Natural killer cell (primary cell): ENCODE data around the gene SDHAF3. TPM values are rescaled to one million over a fixed set of nuclear protein-coding genes. Genes with fewer than 3 reads are reported as not detected.

ENCODE experiments used
- ATAC-seq, 3 donors: fragments of 150-1000 bp in 2 of 3; fragments of 200-7000 bp in 1 of 3; cut with Tn5 transposase; 1 replicate in 1 of 3; 2 replicates in 2 of 3; pipeline ENCODE4 v1.10.0; 2021; ENCODE audit warnings: mild to moderate bottlenecking in 2 of 3, moderate library complexity in 2 of 3
- DNase-seq, 2 donors: peaks; one replicate each; pipeline versions ENCODE4 v3.0.0 to v3.0.0-alpha.2; 2013 to 2021; ENCODE audit warnings: mixed read lengths in 1 of 2
- H3K27ac ChIP-seq: one replicate; pipeline ENCODE4 v1.5.1; 2013; ENCODE audit warnings: mild to moderate bottlenecking, low read length
- H3K27me3 ChIP-seq: one replicate; pipeline ENCODE4 v1.6.1; 2013; ENCODE audit warnings: low read length; ENCODE audit not compliant: control insufficient read depth, insufficient read depth
- H3K36me3 ChIP-seq: one replicate; pipeline ENCODE4 v1.6.1; 2013; ENCODE audit warnings: low read length; ENCODE audit not compliant: control insufficient read depth, insufficient read depth
- H3K4me1 ChIP-seq: one replicate; pipeline ENCODE4 v1.6.1; 2013; ENCODE audit warnings: low read length; ENCODE audit not compliant: control insufficient read depth, insufficient read depth
- H3K4me3 ChIP-seq: one replicate; pipeline ENCODE4 v1.5.1; 2013; ENCODE audit warnings: low read length
- H3K9me3 ChIP-seq: one replicate; pipeline ENCODE4 v1.6.1; 2013; ENCODE audit warnings: low read length; ENCODE audit not compliant: control insufficient read depth, insufficient read depth
- H3K27ac Mint-ChIP-seq, 2 donors: one replicate each; pipeline ENCODE4 v1.8.0; 2022; ENCODE audit warnings: mild to moderate bottlenecking in 2 of 2, mixed read lengths in 2 of 2, moderate library complexity in 1 of 2
- H3K27me3 Mint-ChIP-seq, 2 donors: one replicate each; pipeline ENCODE4 v1.8.0; 2022; ENCODE audit warnings: low read depth in 2 of 2, mixed read lengths in 2 of 2
- H3K36me3 Mint-ChIP-seq: one replicate; pipeline ENCODE4 v1.8.0; 2022; ENCODE audit warnings: mixed read lengths
- H3K4me1 Mint-ChIP-seq, 2 donors: one replicate each; pipeline ENCODE4 v1.8.0; 2022; ENCODE audit warnings: mixed read lengths in 2 of 2
- H3K4me3 Mint-ChIP-seq: one replicate; pipeline ENCODE4 v1.8.0; 2022; ENCODE audit warnings: mild to moderate bottlenecking, moderate library complexity, mixed read lengths
- H3K9me3 Mint-ChIP-seq, 2 donors: one replicate each; pipeline ENCODE4 v1.8.0; 2022; ENCODE audit warnings: mixed read lengths in 2 of 2
- WGBS: methylation state at CpG from one replicate; pipeline ENCODE4 v1.1.7; 2013; ENCODE audit warnings: missing lambda C conversion rate; ENCODE audit not compliant: insufficient coverage; 5-methylcytosine and 5-hydroxymethylcytosine counted together
- intact Hi-C: fragments of 100-400 bp; cut with micrococcal nuclease; formaldehyde crosslinking; loops from one replicate; pipeline ENCODE4 v1.14.2; 2022
- total RNA-seq, 4 donors: library from RNA; stranded (reverse); fragments of 120-200 nt in 1 of 4; gene quantifications; one replicate each; pipeline versions ENCODE4 v1.2.3 to v1.2.4, GENCODE V29; 2013 to 2022
- TF ChIP-seq, protein P1 (sequence below): fragments of 200-600 bp; IDR thresholded peaks from one replicate; pipeline ENCODE4 v1.8.0; 2022; ENCODE audit warnings: antibody characterized with exemption

Gene SDHAF3
- total RNA-seq, 3 donors from 2014 or later (not counting 1 experiment from before 2014, with no cell fraction given): 7.3 to 10.4 (median 10.1) TPM

DNA sequence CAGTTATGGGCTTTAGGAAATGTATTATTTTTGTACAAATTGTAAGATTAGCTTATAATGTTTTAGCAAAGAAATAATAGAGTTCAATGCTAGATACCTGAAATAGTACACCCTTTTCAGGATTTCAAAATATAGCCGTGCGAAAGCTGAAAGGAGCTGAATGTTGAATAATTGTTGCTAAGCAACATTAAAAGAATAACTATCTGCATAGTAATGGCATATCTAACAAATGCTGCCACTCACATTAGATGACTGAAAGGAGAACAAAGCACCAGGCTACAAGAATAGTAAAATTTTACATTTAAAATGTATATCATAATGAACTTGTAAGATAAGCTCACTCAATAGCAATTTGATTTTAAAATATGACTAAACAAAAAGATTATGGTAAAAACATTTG lies 82.5 kb downstream of the SDHAF3 start:
- TF ChIP-seq, protein P1, sequence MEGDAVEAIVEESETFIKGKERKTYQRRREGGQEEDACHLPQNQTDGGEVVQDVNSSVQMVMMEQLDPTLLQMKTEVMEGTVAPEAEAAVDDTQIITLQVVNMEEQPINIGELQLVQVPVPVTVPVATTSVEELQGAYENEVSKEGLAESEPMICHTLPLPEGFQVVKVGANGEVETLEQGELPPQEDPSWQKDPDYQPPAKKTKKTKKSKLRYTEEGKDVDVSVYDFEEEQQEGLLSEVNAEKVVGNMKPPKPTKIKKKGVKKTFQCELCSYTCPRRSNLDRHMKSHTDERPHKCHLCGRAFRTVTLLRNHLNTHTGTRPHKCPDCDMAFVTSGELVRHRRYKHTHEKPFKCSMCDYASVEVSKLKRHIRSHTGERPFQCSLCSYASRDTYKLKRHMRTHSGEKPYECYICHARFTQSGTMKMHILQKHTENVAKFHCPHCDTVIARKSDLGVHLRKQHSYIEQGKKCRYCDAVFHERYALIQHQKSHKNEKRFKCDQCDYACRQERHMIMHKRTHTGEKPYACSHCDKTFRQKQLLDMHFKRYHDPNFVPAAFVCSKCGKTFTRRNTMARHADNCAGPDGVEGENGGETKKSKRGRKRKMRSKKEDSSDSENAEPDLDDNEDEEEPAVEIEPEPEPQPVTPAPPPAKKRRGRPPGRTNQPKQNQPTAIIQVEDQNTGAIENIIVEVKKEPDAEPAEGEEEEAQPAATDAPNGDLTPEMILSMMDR: no peak
- Mint-ChIP-seq H3K9me3 (no peaks in the 10 kb centered on the region), H3K27ac (no peak overlapping the region), H3K27me3 (peaks cover 5 to 22% of the 10 kb centered on the region in 2 donors), H3K4me3 (no peak overlapping the region), H3K4me1 (no peaks in the 10 kb centered on the region), H3K36me3 (no peaks in the 10 kb centered on the region)
- Histone ChIP-seq H3K9me3 (no peaks in the 10 kb centered on the region), H3K27me3 (no peaks in the 10 kb centered on the region), H3K36me3 (no peaks in the 10 kb centered on the region), H3K4me1 (no peaks in the 10 kb centered on the region), H3K27ac (no peak overlapping the region), H3K4me3 (no peak overlapping the region)
- intact Hi-C loops: no loop called here
- ATAC-seq (no peak), DNase-seq (no peak)
- WGBS: no CpG with 5 or more reads among the region's 2 CpGs

DNA sequence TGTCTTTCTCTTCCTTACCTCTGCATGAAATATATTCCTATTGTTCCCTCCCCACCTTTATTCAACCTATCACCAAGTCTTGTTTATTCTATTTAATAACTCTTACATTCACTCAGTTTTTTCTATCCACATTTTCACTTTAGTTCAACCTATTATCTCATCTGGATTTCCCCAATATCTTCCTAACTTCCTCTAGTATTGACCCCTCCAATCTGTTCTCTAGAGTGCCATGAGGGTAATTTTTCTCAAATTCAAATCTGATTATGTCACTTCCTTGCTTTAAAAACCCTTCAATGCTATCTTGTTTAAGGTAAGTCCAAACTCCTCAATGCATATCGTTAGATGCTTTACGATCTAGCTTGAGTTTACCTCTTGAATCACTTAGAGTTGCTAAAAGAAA lies 86.5 kb downstream of the SDHAF3 start:
- no peak overlapping the region for H3K4me3 Mint-ChIP-seq
- H3K4me3 ChIP-seq: no peak overlapping the region

DNA sequence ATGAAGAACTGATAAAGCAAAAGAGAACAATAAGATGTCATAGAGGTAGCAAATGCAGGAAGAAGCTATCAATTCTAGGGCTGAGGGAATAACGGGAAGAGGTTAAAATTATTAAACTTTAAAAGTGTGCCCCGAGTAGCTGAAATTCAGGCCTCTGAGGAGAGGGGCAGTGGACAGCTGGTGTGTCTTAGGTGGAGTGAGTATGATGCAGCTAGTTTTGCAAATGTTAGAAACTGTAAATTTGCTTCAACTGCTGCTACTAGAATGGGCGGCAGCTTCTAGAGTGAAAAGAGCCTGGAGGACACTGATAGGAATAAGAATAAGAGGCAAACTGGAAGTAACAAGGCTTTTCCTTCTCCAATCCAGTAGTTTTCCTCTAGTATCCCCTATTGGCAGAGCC lies 87.3 kb downstream of the SDHAF3 start:
- H3K36me3 Mint-ChIP-seq: no peaks in the 10 kb centered on the region
- Histone ChIP-seq H3K9me3 (no peaks in the 10 kb centered on the region), H3K4me3 (no peak overlapping the region), H3K4me1 (no peaks in the 10 kb centered on the region), H3K27ac (no peak overlapping the region), H3K36me3 (no peaks in the 10 kb centered on the region), H3K27me3 (no peaks in the 10 kb centered on the region)
- H3K27me3 Mint-ChIP-seq: peaks cover 0 to 5% of the 10 kb centered on the region in 2 donors
- no peaks in the 10 kb centered on the region for H3K4me1 Mint-ChIP-seq
- 77% methylated on average over 3 of the region's 3 CpGs for WGBS
- no peak overlapping the region for H3K4me3 Mint-ChIP-seq
- intact Hi-C loops: no loop called here
- H3K9me3 Mint-ChIP-seq: no peaks in the 10 kb centered on the region
- H3K27ac Mint-ChIP-seq: no peak overlapping the region
- ATAC-seq: no peak
- TF ChIP-seq, protein P1: no peak
- no peak for DNase-seq

More for the DNA sequence above, 86.5 kb downstream of the SDHAF3 start:
- intact Hi-C loops: no loop called here
- peaks cover 0 to 5% of the 10 kb centered on the region in 2 donors for H3K27me3 Mint-ChIP-seq
- no peak overlapping the region for H3K27ac ChIP-seq
- no peaks in the 10 kb centered on the region for H3K9me3 ChIP-seq
- no peaks in the 10 kb centered on the region for H3K9me3 Mint-ChIP-seq
- H3K4me1 Mint-ChIP-seq: no peaks in the 10 kb centered on the region
- H3K4me1 ChIP-seq: no peaks in the 10 kb centered on the region
- WGBS: 83% methylated on average over 2 of the region's 2 CpGs
- H3K27ac Mint-ChIP-seq: no peak overlapping the region
- no peaks in the 10 kb centered on the region for H3K27me3 ChIP-seq
- TF ChIP-seq, protein P1: no peak
- H3K36me3 ChIP-seq: no peaks in the 10 kb centered on the region
- H3K36me3 Mint-ChIP-seq: no peaks in the 10 kb centered on the region
- ATAC-seq (no peak), DNase-seq (no peak)

DNA sequence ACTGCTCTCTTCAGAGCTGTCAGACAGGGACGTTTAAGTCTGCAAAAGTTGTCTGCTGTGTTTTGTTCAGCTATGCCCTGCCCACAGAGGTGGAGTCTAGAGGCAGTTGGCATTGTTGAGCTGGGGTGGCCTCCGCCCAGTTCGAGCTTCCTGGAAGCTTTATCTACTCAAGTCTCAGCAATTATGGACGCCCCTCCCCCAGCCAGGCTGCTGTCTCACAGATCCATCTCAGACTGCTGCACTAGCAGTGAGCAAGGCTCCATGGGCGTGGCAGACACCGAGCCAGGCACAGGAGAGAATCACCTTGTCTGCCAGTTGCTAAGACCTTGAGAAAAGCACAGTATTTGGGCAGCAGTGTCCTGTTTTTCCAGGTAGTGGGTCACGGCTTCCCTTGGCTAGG lies 98.1 kb downstream of the SDHAF3 start:
- H3K9me3 ChIP-seq: no peaks in the 10 kb centered on the region
- no peaks in the 10 kb centered on the region for H3K4me1 Mint-ChIP-seq
- H3K27ac Mint-ChIP-seq: no peak overlapping the region
- no peaks in the 10 kb centered on the region for H3K4me1 ChIP-seq
- peaks cover 10 to 14% of the 10 kb centered on the region in 2 donors for H3K9me3 Mint-ChIP-seq
- no peaks in the 10 kb centered on the region for H3K36me3 ChIP-seq
- DNase-seq (no peak), ATAC-seq (no peak)
- H3K4me3 ChIP-seq: no peak overlapping the region
- no peaks in the 10 kb centered on the region for H3K36me3 Mint-ChIP-seq
- WGBS: 56% methylated on average over 7 of the region's 7 CpGs
- H3K4me3 Mint-ChIP-seq: no peak overlapping the region
- no peak overlapping the region for H3K27ac ChIP-seq
- H3K27me3 ChIP-seq: peaks cover 2% of the 10 kb centered on the region
- intact Hi-C loops: no loop called here
- TF ChIP-seq, protein P1: no peak
- peaks cover 0 to 3% of the 10 kb centered on the region in 2 donors for H3K27me3 Mint-ChIP-seq
